ENCODE data around the gene RCC2.

GRCh38 chr1:17472814-17473213 lies 33.3 kb upstream of the RCC2 start:
- TF ChIP-seq, protein P1, sequence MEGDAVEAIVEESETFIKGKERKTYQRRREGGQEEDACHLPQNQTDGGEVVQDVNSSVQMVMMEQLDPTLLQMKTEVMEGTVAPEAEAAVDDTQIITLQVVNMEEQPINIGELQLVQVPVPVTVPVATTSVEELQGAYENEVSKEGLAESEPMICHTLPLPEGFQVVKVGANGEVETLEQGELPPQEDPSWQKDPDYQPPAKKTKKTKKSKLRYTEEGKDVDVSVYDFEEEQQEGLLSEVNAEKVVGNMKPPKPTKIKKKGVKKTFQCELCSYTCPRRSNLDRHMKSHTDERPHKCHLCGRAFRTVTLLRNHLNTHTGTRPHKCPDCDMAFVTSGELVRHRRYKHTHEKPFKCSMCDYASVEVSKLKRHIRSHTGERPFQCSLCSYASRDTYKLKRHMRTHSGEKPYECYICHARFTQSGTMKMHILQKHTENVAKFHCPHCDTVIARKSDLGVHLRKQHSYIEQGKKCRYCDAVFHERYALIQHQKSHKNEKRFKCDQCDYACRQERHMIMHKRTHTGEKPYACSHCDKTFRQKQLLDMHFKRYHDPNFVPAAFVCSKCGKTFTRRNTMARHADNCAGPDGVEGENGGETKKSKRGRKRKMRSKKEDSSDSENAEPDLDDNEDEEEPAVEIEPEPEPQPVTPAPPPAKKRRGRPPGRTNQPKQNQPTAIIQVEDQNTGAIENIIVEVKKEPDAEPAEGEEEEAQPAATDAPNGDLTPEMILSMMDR (IDR thresholded peaks at IDR 0.05), result no peak
- TF ChIP-seq POLR2A (IDR thresholded peaks at IDR 0.05), result no peak

Data from uterus (tissue), 2 donors.